Fibroblast of skin of scalp (primary cell): ENCODE results near the gene AIMP2. TPM values are rescaled to one million over a fixed set of nuclear protein-coding genes. Genes with fewer than 3 reads are reported as not detected.
A peak's percentile ranks its signal among the peaks of the same experiment; 100 is the strongest.
"Not testable (repeated sequence)": the region's sequence is repeated elsewhere in the genome, so short reads cannot be mapped to it uniquely, and the experiment has no call there.

ENCODE experiments used
- DNase-seq: peaks from one replicate; pipeline ENCODE4 v3.0.0-alpha.2; 2013
- polyA plus RNA-seq, 2 experiments: library from polyadenylated mRNA; unstranded; fragments of 120-200 nt; gene quantifications; one replicate each; pipeline ENCODE4 v1.2.1, GENCODE V29; 2013; ENCODE audit not compliant: insufficient read length in 2 of 2

AIMP2 gene
- polyA plus RNA-seq (2013, experiment 1 of 2; ENCODE audit: insufficient read length) = 47.1 TPM
- 45.6 TPM for polyA plus RNA-seq (2013, experiment 2 of 2; ENCODE audit: insufficient read length)

DNA sequence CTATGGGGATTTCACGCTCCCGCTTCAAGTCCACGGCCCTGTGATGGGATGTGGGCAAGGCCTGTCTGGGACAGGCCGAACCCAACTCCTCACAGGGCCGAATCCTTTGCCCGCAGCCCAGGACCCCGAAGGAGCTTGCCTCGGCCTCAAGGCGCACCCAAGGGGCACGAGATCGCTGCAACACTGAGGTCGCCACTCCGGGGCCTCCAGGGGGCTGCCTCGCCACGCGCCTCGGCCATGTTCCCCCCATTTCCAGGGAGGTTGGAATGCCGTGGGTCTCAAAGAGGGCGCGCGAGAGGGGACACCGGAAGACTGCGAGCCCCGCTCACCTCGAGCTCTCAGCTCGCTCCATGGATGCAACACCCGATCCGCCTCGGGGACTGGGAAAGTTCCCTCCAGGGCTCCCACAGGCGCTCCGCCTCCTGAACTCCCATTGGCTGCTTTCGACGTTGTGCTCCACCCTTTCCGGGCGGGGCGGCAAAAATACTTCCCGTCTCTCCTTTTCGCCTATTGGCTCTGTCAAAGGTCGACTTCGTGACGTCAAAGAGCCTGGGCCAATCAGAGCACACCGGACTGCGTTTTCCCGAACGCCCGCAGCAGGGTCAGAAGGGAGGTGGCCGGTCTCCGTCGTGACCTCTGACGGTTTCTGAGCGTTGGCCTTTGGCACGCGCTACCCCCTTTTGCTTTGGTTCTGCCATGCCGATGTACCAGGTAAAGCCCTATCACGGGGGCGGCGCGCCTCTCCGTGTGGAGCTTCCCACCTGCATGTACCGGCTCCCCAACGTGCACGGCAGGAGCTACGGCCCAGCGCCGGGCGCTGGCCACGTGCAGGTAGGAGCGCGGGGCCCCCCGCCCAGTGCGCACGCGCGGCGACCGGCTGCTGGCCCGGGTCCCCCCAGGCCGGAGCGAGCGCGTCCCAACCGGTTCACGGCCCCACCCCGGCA is at the start of gene AIMP2, which contains the start of gene PMS2:
Gene AIMP2, plus strand, starts transcription at position 605 of the 944 bp plus-strand sequence. Its CDS starts 92 bp downstream, at position 697.
Gene PMS2, minus strand, starts transcription at position 382 of the 944 bp plus-strand sequence. Its CDS starts 30 bp downstream, at position 352.
- peak; percentile 99 for DNase-seq

DNA sequence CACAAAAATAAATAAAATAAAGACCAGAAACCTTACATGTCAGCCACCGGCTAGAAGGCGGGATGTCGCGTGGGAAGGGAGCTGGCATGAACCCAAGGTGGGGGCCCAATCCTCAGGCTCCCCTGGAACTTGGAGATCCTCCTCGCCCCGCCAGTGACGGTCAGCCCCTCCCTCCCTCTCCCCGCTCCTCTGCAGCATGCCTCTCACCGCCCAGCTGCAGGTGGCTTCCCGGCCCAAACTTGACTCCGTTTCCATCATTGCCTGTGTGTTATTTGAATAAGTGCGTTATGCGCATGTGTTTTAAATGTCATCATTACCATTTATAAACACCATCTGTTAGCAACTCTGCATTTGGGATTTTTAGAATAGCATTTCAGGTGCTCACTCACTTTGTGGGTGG is 45.9 kb upstream of the AIMP2 start:
- not testable (repeated sequence) for DNase-seq

DNA sequence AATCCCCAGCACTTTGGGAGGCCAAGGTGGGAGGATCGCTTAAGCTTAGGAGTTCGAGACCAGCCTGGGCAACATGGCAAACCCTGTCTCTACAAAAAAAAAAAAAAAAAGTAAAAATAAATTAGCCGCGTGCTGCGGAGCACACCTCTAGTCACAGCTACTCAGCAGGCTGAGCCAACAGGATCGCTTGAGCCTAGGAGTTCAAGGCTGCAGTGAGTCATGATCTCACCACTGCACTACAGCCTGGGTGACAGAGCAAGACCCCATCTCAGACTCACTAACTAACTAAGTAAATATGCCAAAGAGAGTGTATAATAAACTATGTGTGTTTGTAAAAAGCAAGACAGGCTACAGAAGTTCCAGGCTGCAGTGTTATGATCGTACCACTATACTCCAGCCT is 45.3 kb upstream of the AIMP2 start:
- DNase-seq = not testable (repeated sequence)

DNA sequence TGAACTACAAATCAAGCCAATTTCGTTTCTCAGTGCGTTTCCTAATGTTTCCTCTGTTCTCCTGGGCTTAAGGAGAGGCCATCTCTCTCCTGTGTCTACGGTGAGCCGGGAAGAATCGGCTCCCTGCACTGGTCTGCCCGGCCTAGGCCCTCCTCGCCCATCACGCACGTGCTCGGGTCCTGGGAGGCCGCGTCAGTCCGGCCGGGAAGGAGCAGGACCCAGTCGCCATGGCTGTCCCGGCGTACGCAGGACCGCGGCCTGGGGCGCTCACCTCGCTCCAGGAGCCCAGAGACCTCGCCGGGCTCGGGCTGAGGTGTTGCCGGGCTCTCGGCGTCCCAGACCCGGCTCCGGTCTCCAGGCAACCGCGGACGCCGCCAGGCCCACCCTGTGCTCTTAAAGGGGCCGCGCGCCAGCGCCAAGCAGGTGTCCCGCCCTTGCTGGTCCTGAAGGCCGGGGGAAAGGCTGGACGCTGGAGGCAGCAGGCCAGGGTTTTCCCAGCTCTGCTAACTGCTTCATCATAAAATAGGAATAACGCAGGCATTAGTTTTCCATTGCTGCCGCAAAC is 38.6 kb upstream of the AIMP2 start, which contains the start of gene RSPH10B:
Gene RSPH10B, minus strand, starts transcription at position 343 of the 565 bp plus-strand sequence. CDS start 3,573 bp downstream, outside the sequence.
- DNase-seq = not testable (repeated sequence)

DNA sequence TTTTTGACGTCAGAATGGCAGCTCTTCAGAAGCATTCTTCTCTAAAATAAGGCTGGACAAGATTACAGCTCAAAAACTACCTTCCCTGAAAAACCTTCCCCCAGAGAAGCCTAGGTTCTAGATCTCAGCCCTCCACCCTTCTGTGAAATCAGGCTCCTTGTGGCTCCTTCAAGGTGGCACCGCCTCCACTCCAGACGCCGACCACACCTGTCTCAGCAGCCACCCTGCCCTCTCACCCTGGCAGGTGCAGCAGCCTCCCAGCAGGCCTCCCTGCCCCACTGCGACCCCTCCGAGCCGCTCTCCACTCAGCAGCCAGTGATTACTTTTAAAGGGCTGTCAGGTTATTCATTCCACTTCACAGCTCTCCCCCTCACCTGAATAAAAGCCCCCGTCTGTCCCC is 35.5 kb upstream of the AIMP2 start:
- DNase-seq = not testable (repeated sequence)

DNA sequence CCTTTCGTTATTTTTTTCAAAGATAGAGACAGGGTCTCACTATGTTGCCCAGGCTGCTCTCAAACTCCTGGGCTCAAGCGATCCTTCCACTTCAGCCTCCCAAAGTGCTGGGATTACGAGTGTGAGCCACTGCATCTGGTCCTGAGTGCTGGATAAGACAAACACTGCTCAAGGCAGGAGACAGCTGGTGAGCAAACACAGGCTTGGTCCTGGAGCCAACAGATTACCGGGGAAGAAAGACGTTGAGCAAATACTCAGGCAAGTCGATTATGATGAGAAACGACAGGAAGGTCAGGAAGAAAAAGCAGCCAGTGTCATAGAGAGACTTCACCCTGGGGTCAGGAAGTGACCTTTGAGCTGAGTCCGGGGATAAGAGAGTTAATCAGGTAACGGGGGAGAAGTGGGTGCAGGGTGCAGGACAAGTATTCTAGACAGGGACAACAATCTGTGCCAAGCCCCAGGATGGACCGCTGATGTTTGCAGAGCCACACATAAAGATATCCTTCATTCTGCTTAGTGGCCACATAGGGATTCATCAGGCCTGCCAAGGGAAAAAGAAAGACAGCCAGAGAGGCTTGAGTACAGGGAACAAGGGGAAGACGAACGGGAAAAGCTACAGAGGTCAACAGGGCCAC is 29.3 kb upstream of the AIMP2 start:
- DNase-seq = not testable (repeated sequence)

DNA sequence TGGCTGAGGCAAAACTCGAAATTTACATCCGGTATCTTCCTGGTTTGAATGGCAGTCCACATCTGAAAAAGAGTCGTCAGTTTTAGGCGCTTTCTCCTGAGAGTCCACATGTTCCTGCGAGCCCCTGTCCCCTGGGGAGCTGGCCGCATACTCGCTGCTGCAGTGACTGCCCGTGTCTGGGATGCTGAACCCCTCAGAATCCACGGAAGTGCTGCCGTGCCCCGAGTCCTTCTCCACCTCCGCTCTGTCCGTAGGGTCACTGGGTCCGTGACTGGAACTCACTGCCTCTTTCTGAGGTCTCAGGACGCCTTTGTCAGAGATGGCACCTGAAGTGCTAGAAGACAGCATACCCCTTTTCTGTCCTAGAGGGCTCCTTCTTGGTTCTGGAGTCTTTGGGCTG is 22.0 kb upstream of the AIMP2 start:
- DNase-seq = not testable (repeated sequence)

DNA sequence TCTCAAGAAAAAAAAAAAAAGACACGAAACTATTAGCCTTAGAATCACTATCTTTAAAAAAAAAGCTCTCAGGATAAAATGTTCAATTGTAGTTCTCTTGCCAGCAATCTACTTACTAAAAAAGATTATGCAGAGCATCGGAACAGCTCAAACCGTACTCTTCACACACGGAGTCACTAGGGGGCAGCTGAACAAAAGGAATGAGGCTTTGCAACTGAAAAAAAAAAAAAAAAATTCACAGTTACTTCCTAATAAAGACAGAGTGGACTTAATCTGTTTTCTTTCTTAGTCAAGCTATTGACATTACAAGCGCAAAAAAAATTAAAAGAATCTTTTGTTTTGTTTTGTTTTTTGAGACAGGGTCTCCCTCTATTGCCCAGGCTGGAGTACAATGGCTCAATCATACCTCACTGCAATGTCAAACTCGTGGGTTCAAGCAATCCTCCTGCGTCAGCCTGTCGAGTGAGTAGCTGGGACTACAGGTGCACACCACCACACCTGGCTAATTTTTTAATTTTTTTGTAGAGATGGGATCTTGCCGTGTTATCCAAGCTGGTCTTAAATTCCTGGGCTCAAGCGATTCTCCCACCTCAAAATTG is 11.8 kb upstream of the AIMP2 start:
- DNase-seq = peak; percentile 77

DNA sequence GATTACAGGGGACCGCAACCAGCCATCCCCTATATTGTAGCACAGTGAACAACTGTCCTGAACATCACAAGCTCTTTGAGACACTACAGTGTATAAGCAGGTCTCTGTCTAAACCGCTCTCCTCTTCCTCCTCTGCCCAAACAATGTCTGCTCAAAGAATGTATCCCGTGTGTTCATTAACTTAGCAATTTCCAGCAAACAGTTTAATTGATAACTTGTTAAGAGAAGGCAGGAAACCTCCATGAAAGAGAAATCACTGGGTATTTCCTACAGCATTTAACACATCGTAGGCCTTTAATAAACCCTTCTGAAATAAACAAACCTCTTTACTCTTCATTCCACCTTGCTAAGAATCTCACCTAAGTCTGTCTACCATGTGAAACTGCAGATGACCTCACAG is 1.7 kb upstream of the AIMP2 start:
- DNase-seq = no peak

DNA sequence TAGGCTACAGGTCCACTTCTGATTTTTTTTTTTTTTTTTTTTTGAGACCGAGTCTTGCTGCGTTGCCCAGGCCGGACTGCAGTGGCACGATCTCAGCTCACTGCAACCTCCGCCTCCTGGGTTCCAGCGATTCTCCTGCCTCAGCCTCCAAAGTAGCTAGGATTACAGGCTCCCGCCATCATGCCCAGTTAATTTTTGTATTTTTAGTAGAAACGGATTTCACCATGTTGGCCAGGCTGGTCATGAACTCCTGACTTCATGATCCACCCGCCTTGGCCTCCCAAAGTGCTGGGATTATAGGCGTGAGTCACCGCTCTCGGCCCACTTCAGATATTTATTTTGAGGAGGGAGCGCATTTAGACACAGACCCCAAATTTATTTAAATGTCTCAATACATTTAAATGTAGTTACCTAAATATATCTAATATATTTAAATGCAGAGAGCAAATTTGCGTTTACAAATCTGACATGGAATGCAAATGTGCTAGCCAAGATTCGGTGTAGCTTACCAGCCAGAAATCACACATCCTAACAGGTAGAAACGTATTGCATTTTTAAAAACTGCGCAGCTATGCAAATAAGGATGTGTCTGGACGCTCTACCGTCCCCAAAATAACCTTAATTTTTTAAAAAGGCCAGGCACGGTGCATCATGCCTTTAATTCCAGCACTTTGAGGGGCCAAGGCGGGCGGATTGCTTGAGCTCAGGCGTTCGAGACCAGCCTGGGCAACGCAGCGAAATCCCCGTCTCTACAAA is 1.1 kb upstream of the AIMP2 start:
- not testable (repeated sequence) for DNase-seq

DNA sequence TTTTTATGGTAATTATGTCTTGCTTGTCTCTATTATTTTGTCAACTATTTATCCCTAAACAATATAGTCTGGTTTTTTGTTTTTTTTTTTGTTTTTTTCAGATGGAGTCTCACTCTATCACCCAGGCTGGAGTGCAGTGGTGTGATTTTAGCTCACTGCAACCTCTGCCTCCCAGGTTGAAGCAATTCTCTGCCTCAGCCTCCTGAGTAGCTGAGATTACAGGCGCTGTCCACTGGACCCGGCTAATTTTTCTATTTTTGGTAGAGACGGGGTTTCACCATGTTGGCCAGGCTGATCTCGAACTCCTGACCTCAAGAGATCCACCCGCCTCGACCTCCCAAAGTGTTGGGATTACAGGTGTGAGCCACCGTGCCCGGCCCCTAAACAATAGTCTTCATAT is 1.3 kb downstream of the AIMP2 start:
- not testable (repeated sequence) for DNase-seq

DNA sequence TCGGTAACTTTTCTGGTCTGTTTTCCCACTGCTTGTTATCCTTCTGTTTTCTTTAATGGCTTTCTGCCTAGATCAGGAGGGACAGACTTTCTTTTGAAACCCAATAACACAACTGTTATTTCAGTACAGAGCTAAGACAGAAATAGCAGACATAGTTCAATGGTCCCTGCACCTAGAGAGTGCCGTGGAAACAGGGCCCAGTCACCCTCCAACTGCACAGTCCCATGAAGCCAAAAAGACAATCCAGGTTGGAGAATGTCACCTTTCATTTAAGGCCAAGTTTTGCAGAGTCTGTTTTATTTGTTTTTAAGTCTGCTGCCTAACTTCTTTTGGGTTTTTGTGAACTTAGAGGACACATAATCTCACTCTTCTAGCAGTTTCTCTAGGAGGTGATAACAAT is 2.5 kb downstream of the AIMP2 start:
- no peak for DNase-seq

DNA sequence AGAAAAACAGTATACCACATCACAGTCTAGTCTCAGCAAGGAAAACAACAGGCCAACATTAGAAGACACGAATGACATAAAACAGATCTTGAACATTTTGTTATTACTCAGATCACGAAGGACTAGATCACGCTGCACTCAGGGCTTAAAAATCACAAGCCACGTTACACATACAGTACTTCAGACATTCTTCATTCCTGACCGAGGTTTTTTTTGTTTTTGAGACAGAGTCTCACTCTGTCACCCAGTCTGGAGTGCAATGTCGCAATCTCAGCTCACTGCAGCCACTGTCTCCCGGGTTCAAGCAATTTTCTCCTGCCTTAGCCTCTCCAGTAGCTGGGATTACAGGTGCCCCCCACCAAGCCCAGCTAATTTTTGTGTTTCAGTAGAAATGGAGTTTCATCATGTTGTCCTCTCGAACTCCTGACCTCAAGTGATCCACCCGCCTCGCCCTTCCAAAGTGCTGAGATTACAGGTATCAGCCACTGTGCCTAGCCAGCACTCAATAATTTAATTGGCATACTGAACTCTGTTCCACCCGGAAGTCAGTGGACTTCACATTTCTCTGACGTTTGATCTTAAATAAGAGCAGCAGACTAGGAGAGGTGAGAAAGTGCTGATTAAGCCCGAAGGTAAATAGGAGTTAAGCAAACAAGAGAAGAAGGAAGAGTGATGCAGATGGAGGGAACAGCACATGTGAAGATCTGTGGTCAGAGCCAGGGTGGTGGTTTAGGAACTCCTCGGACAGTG is 3.5 kb downstream of the AIMP2 start:
- DNase-seq = no peak

DNA sequence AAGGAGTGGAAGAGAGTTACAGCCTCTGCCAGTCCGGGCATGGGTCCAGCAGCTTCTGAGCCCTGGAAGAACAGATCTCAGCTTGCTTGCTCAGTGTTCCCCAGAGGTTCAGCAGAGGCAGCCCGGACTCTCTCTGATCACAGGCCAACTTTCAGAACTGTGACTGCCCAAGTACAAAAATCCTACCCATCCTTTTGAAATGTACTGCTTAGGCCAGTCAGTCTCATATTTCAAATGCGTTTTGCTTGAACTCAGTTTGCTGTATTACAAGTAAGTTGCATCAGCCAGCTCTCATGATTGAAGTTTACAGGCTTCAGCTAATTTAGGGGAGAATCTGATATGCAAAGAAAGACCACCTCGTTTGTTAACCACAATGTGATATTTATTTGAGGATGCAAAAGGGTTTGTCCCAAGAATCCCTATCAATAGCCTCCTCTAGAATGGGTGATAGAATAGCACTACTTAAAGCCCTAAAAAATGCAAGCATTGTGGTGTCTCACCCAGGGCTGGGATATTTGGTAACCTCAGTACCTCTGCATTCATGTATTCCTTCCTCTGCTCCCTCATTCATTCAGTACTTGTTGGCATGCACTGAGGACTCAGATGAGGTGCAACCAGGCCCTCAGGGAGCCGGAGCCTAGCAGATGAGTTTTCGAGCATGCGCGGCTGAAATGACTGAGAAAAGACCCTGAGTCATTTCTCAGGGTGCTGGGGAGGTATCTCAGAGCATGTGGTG is 7.0 kb downstream of the AIMP2 start:
- DNase-seq = peak; percentile 97

DNA sequence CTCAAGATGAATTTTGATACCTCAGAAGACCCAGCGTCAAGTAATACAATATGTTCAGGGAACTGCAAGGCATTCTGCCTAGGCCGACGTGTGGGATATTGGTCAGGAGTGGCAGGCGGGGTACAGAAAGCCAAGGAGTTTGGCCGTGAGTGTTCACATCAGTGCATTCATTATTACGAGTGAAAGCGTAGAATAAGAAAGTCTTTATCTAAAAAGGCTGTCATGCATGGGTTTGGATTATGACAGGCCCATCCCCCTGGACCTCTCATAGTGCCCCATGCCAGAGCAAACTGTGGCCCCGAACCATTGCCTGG is 7.5 kb downstream of the AIMP2 start:
- no peak for DNase-seq

DNA sequence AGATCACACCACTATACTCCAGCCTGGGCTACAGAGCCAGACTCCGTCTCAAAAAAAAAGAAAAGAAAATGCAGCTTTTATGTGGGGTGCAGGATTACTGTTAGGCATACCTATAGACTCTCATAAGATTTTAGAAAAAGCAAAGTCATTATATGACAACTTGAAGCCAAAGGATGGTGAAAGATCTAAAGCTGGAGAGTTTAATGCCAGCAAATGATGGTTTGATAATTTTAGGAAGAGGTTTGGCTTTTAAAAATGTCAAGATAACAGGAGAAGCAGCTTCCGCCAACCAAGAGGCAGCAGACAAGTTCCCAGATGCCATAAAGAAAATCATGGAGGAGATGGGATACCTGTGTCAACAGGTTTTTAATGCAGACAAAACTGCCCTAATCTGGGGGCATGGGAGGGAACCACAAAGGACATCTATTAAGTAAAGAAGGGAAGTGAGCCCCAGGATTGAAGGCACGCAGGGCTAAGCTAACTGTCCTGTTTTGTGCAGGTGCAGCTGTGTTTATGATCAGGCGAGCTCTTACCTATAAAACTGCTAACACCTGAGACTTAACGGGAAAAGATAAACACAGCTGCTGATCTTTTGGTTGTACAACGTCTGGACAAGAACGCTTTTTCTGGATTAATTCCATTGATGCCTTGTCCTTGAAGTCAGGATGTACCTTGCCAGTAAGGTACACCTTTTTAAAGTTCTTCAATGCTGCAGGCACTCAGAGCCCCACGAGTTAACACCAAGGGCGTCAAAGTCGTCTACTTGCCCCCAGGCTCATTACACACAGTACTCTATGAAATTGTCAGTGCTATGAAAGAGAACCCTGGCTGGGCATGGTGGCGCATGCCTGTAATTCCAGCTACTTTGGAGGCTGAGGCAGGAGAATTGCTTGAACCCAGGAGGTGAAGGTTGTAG is 11.6 kb downstream of the AIMP2 start:
- DNase-seq = no peak

DNA sequence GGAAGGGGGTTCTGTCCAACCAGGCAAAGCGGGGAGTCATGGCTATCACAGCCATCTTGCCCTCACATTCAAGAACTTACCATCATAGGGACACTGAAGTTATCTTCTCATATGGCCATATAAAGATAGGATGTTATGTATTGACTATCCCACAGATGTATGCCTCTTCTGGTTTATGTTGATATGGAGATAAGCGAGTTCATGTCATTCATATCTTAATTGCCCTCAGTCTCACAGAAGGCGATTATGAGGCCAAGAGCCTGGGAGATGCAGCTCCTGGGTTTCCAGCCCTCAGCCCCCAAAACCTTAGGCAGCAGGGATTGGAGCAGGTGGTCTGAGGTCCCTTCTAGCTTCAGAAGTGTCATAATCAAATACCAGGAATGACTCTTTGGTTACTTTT is 13.6 kb downstream of the AIMP2 start:
- DNase-seq = no peak

DNA sequence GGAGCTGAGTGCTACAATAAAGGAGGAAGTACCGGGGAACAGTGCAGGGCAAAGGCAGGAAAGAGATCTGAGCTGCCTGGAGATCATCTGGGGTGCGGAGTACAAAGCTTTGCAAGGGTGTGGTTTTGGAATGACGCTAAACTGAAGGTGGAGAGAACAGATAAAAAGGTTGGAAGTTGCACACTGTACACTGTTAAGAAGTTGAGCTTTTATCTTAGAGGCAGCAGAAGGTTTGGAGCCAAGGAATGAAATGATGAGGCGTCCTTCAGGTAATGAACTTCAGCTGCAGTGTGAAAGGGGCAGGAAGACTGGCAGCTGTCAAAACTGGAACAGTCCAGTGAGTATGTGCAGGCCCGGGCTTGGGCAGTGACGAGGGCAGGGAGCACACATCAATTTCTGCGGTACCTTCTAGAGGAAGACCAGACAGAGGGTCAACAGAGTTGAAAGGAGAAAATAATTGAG is 14.9 kb downstream of the AIMP2 start:
- no peak for DNase-seq
